Neural progenitor cell (in vitro differentiated cells): ENCODE data around the gene MAFB. TPM values are rescaled to one million over a fixed set of nuclear protein-coding genes. Genes with fewer than 3 reads are reported as not detected.

Experiments
- DNase-seq: peaks from one replicate; pipeline ENCODE4 v3.0.0-alpha.2; 2016; ENCODE audit warnings: low spot score
- H2AFZ ChIP-seq: fragments of 200-600 bp; sonication (generic); replicated peaks from 2 replicates; pipeline ENCODE4 v1.6.1; 2016; ENCODE audit warnings: antibody characterized with exemption
- H3F3A ChIP-seq: fragments of 200-600 bp; sonication (generic); 2 replicates; pipeline ENCODE4 v1.6.1; 2016; ENCODE audit warnings: antibody characterized with exemption, low read depth
- H3K27ac ChIP-seq: fragments of 200-600 bp; sonication (generic); 2 replicates; pipeline ENCODE4 v1.5.1; 2016; ENCODE audit warnings: mild to moderate bottlenecking
- H3K27me3 ChIP-seq: fragments of 200-600 bp; sonication (generic); 2 replicates; pipeline ENCODE4 v1.6.1; 2016; ENCODE audit warnings: mild to moderate bottlenecking, moderate library complexity
- H3K36me3 ChIP-seq: fragments of 200-600 bp; sonication (generic); 2 replicates; pipeline ENCODE4 v1.5.1; 2016
- H3K4me1 ChIP-seq: fragments of 200-600 bp; sonication (generic); 2 replicates; pipeline ENCODE4 v1.6.1; 2016; ENCODE audit warnings: mixed run types
- H3K4me2 ChIP-seq: fragments of 200-600 bp; sonication (generic); 2 replicates; pipeline ENCODE4 v1.6.1; 2016
- H3K4me3 ChIP-seq: fragments of 200-600 bp; sonication (generic); 2 replicates; pipeline ENCODE4 v1.5.1; 2016
- H3K79me2 ChIP-seq: fragments of 200-600 bp; sonication (generic); 2 replicates; pipeline ENCODE4 v1.6.1; 2016; ENCODE audit warnings: low read depth
- H3K9ac ChIP-seq: fragments of 200-600 bp; sonication (generic); 2 replicates; pipeline ENCODE4 v1.6.1; 2016
- H3K9me3 ChIP-seq: fragments of 200-600 bp; sonication (generic); 2 replicates; pipeline ENCODE4 v1.5.1; 2016; ENCODE audit warnings: low read depth
- H4K20me1 ChIP-seq: fragments of 200-600 bp; sonication (generic); 2 replicates; pipeline ENCODE4 v1.6.1; 2016; ENCODE audit warnings: low read depth
- H3K27ac Mint-ChIP-seq: 3 replicates; pipeline ENCODE4 v1.8.0; 2021; ENCODE audit warnings: mixed read lengths
- H3K27me3 Mint-ChIP-seq: 2 replicates; pipeline ENCODE4 v1.8.0; 2022; ENCODE audit warnings: low read depth, mild to moderate bottlenecking, inconsistent platforms, moderate library complexity, mixed read lengths; ENCODE audit not compliant: insufficient read depth
- H3K36me3 Mint-ChIP-seq: 3 replicates; pipeline ENCODE4 v1.8.0; 2021; ENCODE audit warnings: mixed read lengths
- H3K4me1 Mint-ChIP-seq: 3 replicates; pipeline ENCODE4 v1.8.0; 2021; ENCODE audit warnings: mixed read lengths
- H3K4me3 Mint-ChIP-seq: 3 replicates; pipeline ENCODE4 v1.8.0; 2021; ENCODE audit warnings: mild to moderate bottlenecking, moderate library complexity, mixed read lengths
- H3K9me3 Mint-ChIP-seq: 3 replicates; pipeline ENCODE4 v1.8.0; 2020; ENCODE audit warnings: mixed read lengths
- CTCF ChIP-seq: fragments of 200-600 bp; sonication (generic); IDR thresholded peaks from 2 replicates; pipeline ENCODE4 v1.5.1; 2017; ENCODE audit warnings: antibody characterized with exemption, mild to moderate bottlenecking
- EZH2 ChIP-seq: fragments of 200-600 bp; sonication (generic); IDR thresholded peaks from 2 replicates; pipeline ENCODE4 v1.6.1; 2017; ENCODE audit warnings: antibody characterized with exemption, mild to moderate bottlenecking, moderate library complexity
- EZH2phosphoT487 ChIP-seq: fragments of 200-600 bp; sonication (generic); IDR thresholded peaks from 2 replicates; pipeline ENCODE4 v1.6.1; 2017; ENCODE audit warnings: antibody characterized with exemption
- total RNA-seq: library from RNA; depleted of rRNA; stranded (reverse); fragments of >200 nt; gene quantifications from 2 replicates; pipeline ENCODE4 v1.2.3, GENCODE V29; 2015; ENCODE audit warnings: low replicate concordance

Gene MAFB
- total RNA-seq, 1 donor from 2014 or later: 0.64 TPM

GRCh38 chr20:40666336-40666735, 22.7 kb downstream of the MAFB start:
- no peaks in the 10 kb centered on the region for H3K9me3 ChIP-seq
- Mint-ChIP-seq H3K4me1 (peaks cover 10% of the 10 kb centered on the region), H3K9me3 (no peaks in the 10 kb centered on the region), H3K36me3 (no peaks in the 10 kb centered on the region), H3K27me3 (peaks cover 16% of the 10 kb centered on the region), H3K4me3 (no peak overlapping the region), H3K27ac (no peak overlapping the region)
- no peak overlapping the region for H2AFZ ChIP-seq
- H3K27ac ChIP-seq: no peak overlapping the region
- no peaks in the 10 kb centered on the region for H3K36me3 ChIP-seq
- DNase-seq: no peak
- TF ChIP-seq EZH2: no peak
- no peak for TF ChIP-seq EZH2phosphoT487
- TF ChIP-seq CTCF: no peak
- no peaks in the 10 kb centered on the region for H3F3A ChIP-seq
- H3K27me3 ChIP-seq: no peaks in the 10 kb centered on the region
- H3K79me2 ChIP-seq: no peaks in the 10 kb centered on the region
- H3K4me3 ChIP-seq: no peak overlapping the region
- no peak overlapping the region for H3K4me2 ChIP-seq
- no peak overlapping the region for H3K9ac ChIP-seq
- no peaks in the 10 kb centered on the region for H4K20me1 ChIP-seq
- peaks cover 4% of the 10 kb centered on the region for H3K4me1 ChIP-seq

GRCh38 chr20:40664891-40665290, 24.1 kb downstream of the MAFB start:
- no peaks in the 10 kb centered on the region for H3K9me3 ChIP-seq
- Mint-ChIP-seq H3K27me3 (peaks cover 12% of the 10 kb centered on the region), H3K9me3 (no peaks in the 10 kb centered on the region), H3K27ac (no peak overlapping the region), H3K4me1 (peaks cover 10% of the 10 kb centered on the region), H3K4me3 (no peak overlapping the region), H3K36me3 (no peaks in the 10 kb centered on the region)
- no peaks in the 10 kb centered on the region for H3K36me3 ChIP-seq
- H3K79me2 ChIP-seq: no peaks in the 10 kb centered on the region
- H3K27me3 ChIP-seq: no peaks in the 10 kb centered on the region
- no peak overlapping the region for H2AFZ ChIP-seq
- H4K20me1 ChIP-seq: no peaks in the 10 kb centered on the region
- H3K27ac ChIP-seq: no peak overlapping the region
- no peak overlapping the region for H3K4me2 ChIP-seq
- peaks cover 4% of the 10 kb centered on the region for H3K4me1 ChIP-seq
- H3K9ac ChIP-seq: no peak overlapping the region
- no peaks in the 10 kb centered on the region for H3F3A ChIP-seq
- TF ChIP-seq CTCF (no peak), EZH2 (no peak), EZH2phosphoT487 (no peak)
- DNase-seq: no peak
- H3K4me3 ChIP-seq: no peak overlapping the region

GRCh38 chr20:40663991-40664880, 24.8 kb downstream of the MAFB start:
- Mint-ChIP-seq H3K4me1 (peaks cover 10% of the 10 kb centered on the region), H3K9me3 (no peaks in the 10 kb centered on the region), H3K36me3 (no peaks in the 10 kb centered on the region), H3K27me3 (peaks cover 12% of the 10 kb centered on the region), H3K4me3 (no peak overlapping the region), H3K27ac (no peak overlapping the region)
- Histone ChIP-seq H3K4me2 (no peak overlapping the region), H3F3A (no peaks in the 10 kb centered on the region), H3K27ac (no peak overlapping the region), H2AFZ (no peak overlapping the region), H3K27me3 (no peaks in the 10 kb centered on the region), H3K4me1 (peaks cover 4% of the 10 kb centered on the region), H3K79me2 (no peaks in the 10 kb centered on the region), H3K9ac (no peak overlapping the region), H3K4me3 (no peak overlapping the region), H3K9me3 (no peaks in the 10 kb centered on the region), H4K20me1 (no peaks in the 10 kb centered on the region), H3K36me3 (no peaks in the 10 kb centered on the region)
- DNase-seq: no peak
- TF ChIP-seq CTCF: no peak
- TF ChIP-seq EZH2: no peak
- TF ChIP-seq EZH2phosphoT487: no peak
